ENCODE results near the gene IRF8.
"Not testable (repeated sequence)": the region's sequence is repeated elsewhere in the genome, so short reads cannot be mapped to it uniquely, and the experiment has no call there.

IRF8 gene

DNA sequence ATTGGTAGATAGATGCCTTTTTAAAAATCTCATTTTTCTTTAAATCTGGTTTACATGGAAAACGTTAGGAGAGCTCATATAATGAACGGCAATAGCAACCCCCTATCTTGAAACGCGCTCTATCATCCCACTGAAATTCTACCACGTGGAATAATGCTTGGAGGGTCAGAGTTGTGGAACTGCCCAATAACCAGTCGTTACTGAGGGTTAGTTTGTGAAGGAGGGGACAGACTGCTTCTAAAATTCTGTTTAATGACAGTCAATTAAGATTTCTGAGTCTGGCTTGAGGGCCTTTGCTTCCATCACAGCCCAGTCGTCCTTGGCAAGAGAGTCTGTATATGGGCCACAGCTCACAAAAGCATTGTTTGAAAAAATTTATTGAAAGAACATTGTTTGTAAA, 482 bp downstream of the IRF8 start:
- DNase-seq: no peak

GRCh38 chr16:85900027-85900792, 1.2 kb downstream of the IRF8 start:
- DNase-seq: no peak

GRCh38 chr16:85901110-85901509, 2.1 kb downstream of the IRF8 start:
- no peak for DNase-seq

- no peak for DNase-seq
These were observed 2.9 kb downstream of the IRF8 start for GRCh38 chr16:85901773-85902365.

- no peak for DNase-seq
These were observed 3.6 kb downstream of the IRF8 start for GRCh38 chr16:85902366-85903155.

DNA sequence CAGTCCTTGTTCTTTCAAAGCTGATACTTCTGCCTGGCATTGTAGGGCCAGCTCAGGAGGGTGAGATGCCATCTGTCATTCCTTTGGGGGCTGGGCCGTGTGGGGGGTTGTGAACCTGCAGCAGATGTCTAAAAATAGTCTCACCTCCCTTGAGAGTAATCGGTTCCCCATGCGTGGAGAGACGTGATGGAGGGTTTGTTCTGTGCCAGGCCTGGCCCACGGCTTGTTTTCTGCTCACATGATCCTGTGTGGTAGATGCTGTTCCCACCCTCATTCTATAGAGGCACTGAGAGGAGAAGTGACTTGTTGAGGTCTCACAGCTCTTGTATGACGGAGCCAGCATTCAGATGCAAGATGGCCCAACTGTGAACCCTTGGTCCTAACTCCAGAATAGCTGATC, 4.6 kb downstream of the IRF8 start:
- no peak for DNase-seq

GRCh38 chr16:85905110-85906095, 6.4 kb downstream of the IRF8 start:
- DNase-seq: no peak

DNA sequence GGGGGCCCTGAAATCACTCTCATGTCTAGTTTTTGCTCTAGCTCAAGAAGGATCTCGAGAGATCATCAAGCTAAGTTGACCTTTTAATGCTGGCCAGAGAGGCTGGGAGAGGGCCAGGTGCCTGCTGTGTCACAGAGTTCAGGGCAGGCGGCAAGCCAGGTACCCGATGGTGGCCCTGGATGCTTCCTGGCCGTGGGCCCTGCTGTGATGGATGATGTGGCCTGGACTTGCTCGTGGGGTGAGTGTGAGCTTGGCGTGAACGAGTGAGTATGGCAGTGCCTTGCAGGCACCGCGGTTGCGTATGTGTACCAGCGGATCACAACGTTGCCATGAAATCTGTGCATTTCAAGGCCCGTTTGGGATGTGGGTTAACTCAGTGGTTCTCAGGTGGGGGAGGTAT, 7.4 kb downstream of the IRF8 start:
- DNase-seq: no peak

- DNase-seq: not testable (repeated sequence)
These were observed 8.3 kb downstream of the IRF8 start for GRCh38 chr16:85907231-85907630.

GRCh38 chr16:85908444-85908843, 9.5 kb downstream of the IRF8 start:
- no peak for DNase-seq

- DNase-seq: no peak
These were observed 10.1 kb downstream of the IRF8 start for GRCh38 chr16:85908889-85909589.

DNA sequence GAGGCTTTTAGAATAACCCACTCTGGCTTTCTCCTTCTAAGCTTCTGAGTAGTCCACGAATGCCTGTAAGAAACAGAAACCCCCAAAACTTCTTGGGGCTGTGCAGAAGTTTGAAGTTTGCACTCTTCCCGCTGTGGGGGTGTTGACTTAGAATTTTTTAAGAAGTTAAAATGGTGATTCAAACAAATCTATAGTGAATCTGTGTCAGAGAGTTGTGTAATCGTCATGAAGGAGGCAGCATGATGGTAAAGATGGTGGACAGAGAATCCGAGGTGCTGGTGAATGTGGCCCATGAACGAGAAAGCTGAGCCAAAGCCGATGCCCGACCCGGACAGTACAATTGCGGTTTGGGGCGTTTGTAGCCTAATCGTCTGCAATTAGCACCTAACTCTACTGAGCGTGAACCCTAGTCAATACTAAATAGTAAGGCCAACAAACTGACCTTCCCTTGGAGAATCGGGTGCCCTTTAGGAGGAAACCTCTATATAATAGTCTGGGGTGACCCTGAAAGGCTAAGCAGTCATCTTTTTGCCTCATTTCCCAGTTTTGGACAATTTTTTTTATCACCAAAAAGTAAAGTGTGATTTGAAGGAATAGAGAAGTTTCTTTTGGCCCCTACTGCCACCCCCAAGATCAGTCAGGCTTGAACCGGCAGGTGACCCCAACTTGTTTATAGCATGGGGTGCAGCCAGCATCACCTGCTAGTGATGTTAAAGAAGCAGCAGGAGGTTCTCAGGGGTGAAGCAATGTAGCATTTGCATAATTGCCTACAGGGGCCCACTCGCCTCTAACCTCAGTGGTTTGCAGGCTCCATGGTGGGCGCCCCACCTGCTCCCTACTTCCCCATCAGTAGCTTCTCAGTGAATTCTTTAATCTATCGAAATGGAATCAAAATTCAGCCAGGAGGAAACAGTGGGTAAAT, 11.2 kb downstream of the IRF8 start:
- no peak for DNase-seq

GRCh38 chr16:85910854-85911247, 11.9 kb downstream of the IRF8 start:
- no peak for DNase-seq

GRCh38 chr16:85911251-85911930, 12.4 kb downstream of the IRF8 start:
- no peak for DNase-seq

DNA sequence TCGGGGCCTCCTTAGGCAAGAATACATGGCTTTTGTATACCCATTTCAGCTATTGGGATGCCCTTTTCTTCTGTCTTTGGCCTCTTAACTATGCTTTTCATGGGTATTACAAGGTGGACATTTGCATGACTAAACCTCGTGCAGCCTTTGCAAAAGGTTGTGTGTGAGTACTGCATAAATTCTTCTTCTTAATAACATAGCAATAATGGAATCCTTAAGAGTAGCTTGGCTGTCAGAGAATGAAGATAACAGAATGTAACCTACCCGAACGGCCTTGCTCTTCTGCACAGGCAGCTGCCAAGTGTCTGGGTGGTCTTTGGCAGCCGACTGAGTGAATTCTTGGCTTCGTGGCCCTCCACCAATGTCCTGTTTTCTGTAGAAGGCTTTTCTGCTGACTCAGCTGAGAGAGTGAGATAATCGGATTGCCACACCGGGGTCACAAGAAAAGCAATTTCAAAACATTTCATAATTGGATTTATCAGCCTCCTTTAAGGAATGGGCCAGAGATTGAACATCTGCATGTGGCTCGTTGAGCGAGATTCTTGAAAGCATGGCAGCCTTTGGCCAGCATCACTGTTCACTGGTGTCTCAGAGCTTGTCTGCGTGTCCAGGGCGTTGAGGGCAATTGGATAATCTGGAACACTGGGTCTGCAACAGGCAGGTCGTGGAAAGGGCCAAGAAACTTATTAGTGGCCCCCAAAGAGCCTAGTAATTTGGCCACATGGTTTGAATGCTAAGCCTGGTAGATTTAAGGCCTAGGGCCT, 13.4 kb downstream of the IRF8 start:
- DNase-seq: peak; percentile 86

GRCh38 chr16:85913141-85913601, 14.2 kb downstream of the IRF8 start:
- DNase-seq: no peak

DNA sequence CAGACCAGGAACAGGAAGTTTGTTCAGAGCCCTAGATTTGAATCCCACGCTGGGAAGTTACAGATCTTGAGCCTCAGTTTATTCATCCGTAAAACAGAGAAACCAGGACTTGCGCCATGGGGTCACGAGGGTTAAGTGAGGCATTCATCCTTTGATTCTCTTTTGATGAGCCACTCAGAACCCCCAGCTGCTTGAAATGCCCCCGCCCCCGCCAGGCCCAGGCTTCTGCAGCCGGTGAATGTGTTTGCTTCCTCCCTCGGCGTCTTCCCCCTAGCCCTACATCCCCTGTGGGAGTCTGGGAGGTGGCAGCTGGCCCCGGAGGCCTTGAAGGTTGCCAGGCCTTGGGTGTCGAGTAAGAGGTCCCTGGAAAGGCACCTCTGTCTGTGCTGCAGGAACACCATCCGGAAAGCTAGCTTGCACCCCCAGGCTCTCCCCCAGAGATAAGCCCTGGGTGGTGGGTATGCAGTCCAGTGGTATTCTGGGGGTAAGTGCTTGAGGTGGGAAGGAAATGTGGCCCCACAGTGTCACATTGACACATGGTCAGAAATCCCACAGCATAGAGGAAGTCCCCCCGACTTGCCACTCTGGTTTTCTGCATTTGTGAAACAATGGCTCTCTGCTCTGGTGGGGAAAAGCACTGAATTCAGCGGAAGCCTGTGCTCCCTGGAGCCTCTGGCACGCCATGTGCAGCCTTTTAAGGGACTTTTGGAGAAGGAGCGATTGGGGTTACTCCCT, 14.9 kb downstream of the IRF8 start:
- no peak for DNase-seq

GRCh38 chr16:85914423-85914794, 15.4 kb downstream of the IRF8 start:
- no peak for DNase-seq
